Naive thymus-derived CD4-positive, alpha-beta T cell (primary cell): ENCODE data around the gene COPG1. TPM values are rescaled to one million over a fixed set of nuclear protein-coding genes. Genes with fewer than 3 reads are reported as not detected.
A peak's percentile ranks its signal among the peaks of the same experiment; 100 is the strongest.

Experiments used
- ATAC-seq: fragments of 150-1000 bp; cut with Tn5 transposase; 2 replicates; pipeline ENCODE4 v1.10.0; 2021; ENCODE audit warnings: mild to moderate bottlenecking, moderate library complexity
- CTCF ChIA-PET: fragments of 350-600 bp; sonication (Branson Sonifier 250); formaldehyde crosslinking; loops from one replicate; lab custom pipeline; 2021; ENCODE audit warnings: antibody characterized with exemption; lab: Charles Lee
- POLR2A ChIA-PET: fragments of 350-600 bp; sonication (Branson Sonifier 250); formaldehyde crosslinking; loops from one replicate; lab custom pipeline; 2021; ENCODE audit warnings: antibody characterized with exemption, inconsistent platforms; lab: Charles Lee
- DNase-seq, 9 donors: peaks; one replicate each; pipeline versions ENCODE4 v3.0.0 to v3.0.0-alpha.2; 2020 to 2022; ENCODE audit warnings: mixed read lengths in 1 of 9
- H3K27ac ChIP-seq: one replicate; pipeline ENCODE4 v1.7.0; 2013; ENCODE audit warnings: mild to moderate bottlenecking, low read depth, low read length, moderate library complexity
- H3K27me3 ChIP-seq, 2 donors: one replicate each; pipeline ENCODE4 v1.7.0; 2013; ENCODE audit warnings: low read length in 2 of 2, mild to moderate bottlenecking in 2 of 2, moderate library complexity in 2 of 2; ENCODE audit not compliant: control insufficient read depth in 2 of 2, insufficient read depth in 2 of 2
- H3K36me3 ChIP-seq, 3 experiments: 1 replicate in 2 of 3; 2 replicates in 1 of 3; pipeline ENCODE4 v1.7.0; 2013; ENCODE audit warnings: low read length in 3 of 3, mild to moderate bottlenecking in 3 of 3, moderate library complexity in 1 of 3; ENCODE audit not compliant: insufficient read depth in 3 of 3, control insufficient read depth in 2 of 3
- H3K4me1 ChIP-seq, 2 donors: one replicate each; pipeline ENCODE4 v1.7.0; 2013; ENCODE audit warnings: low read length in 2 of 2, mild to moderate bottlenecking in 2 of 2, moderate library complexity in 1 of 2; ENCODE audit not compliant: control insufficient read depth in 2 of 2, insufficient read depth in 2 of 2
- H3K4me3 ChIP-seq: 2 replicates; pipeline ENCODE4 v1.7.0; 2013; ENCODE audit warnings: mild to moderate bottlenecking, low read length
- H3K9me3 ChIP-seq, 3 experiments: 1 replicate in 2 of 3; 2 replicates in 1 of 3; pipeline ENCODE4 v1.7.0; 2013; ENCODE audit warnings: low read length in 3 of 3; ENCODE audit not compliant: control insufficient read depth in 2 of 3
- H3K27ac Mint-ChIP-seq, 9 donors: one replicate each; pipeline ENCODE4 v1.8.0; 2020 to 2022; ENCODE audit warnings: mixed read lengths in 9 of 9, mild to moderate bottlenecking in 8 of 9, moderate library complexity in 5 of 9, inconsistent platforms in 2 of 9
- H3K27me3 Mint-ChIP-seq, 5 donors: one replicate each; pipeline ENCODE4 v1.8.0; 2021 to 2022; ENCODE audit warnings: mixed read lengths in 5 of 5, mild to moderate bottlenecking in 1 of 5
- H3K36me3 Mint-ChIP-seq, 5 donors: one replicate each; pipeline ENCODE4 v1.8.0; 2020 to 2022; ENCODE audit warnings: mixed read lengths in 5 of 5, mild to moderate bottlenecking in 3 of 5, inconsistent platforms in 1 of 5
- H3K4me1 Mint-ChIP-seq, 7 donors: one replicate each; pipeline ENCODE4 v1.8.0; 2020 to 2022; ENCODE audit warnings: mixed read lengths in 7 of 7, mild to moderate bottlenecking in 3 of 7, inconsistent platforms in 1 of 7
- H3K4me3 Mint-ChIP-seq, 10 donors: one replicate each; pipeline ENCODE4 v1.8.0; 2020 to 2022; ENCODE audit warnings: mild to moderate bottlenecking in 10 of 10, mixed read lengths in 10 of 10, moderate library complexity in 6 of 10, inconsistent platforms in 2 of 10
- H3K9me3 Mint-ChIP-seq, 11 donors: one replicate each; pipeline ENCODE4 v1.8.0; 2020 to 2022; ENCODE audit warnings: mixed read lengths in 11 of 11, mild to moderate bottlenecking in 4 of 11, inconsistent platforms in 1 of 11, moderate library complexity in 1 of 11
- intact Hi-C, 2 donors: fragments of 100-400 bp; cut with micrococcal nuclease; formaldehyde crosslinking; loops; one replicate each; pipeline ENCODE4 v1.15.1; 2023
- polyA plus RNA-seq, 2 donors: library from polyadenylated mRNA; unstranded; fragments of 300-500 nt; fragmentation: Illumina TruSeq; gene quantifications; one replicate each; pipeline ENCODE4 v1.2.3, GENCODE V29; 2021
- total RNA-seq, 6 experiments: library from RNA in 5 of 6; stranded (reverse) in 5 of 6; gene quantifications; 1 replicate in 5 of 6; 2 replicates in 1 of 6; pipeline ENCODE4 v1.2.3 and lab custom pipeline; 2021 to 2026

COPG1 gene
- total and polyA plus RNA-seq, 7 experiments from 2014 or later = 57.4 to 177 (median 99.8) TPM

GRCh38 chr3:129268396-129268795, 19.0 kb downstream of the COPG1 start:
- intact Hi-C loops = no loop called here
- H3K27me3 ChIP-seq = no peaks in the 10 kb centered on the region
- no peaks in the 10 kb centered on the region for H3K4me1 ChIP-seq
- no peak for DNase-seq
- H3K4me3 ChIP-seq = no peak overlapping the region
- no peaks in the 10 kb centered on the region for H3K27me3 Mint-ChIP-seq
- H3K27ac ChIP-seq = no peak overlapping the region
- ATAC-seq = no peak
- CTCF ChIA-PET = no interaction called here
- peaks cover 0 to 10% (median 0%) of the 10 kb centered on the region in 7 donors for H3K4me1 Mint-ChIP-seq
- peaks cover 15 to 50% (median 20%) of the 10 kb centered on the region in 5 donors for H3K36me3 Mint-ChIP-seq
- no peaks in the 10 kb centered on the region for H3K9me3 ChIP-seq
- peak overlapping the region in 2 of 9 donors; percentile 33 to 42 for H3K27ac Mint-ChIP-seq
- no peaks in the 10 kb centered on the region for H3K9me3 Mint-ChIP-seq
- H3K36me3 ChIP-seq = peaks cover 31 to 97% (median 33%) of the 10 kb centered on the region in 3 experiments
- H3K4me3 Mint-ChIP-seq = no peak overlapping the region
- POLR2A ChIA-PET = interaction anchor here (1.4 kb wide), 1 partner anchor 10 kb away, joined by 4 read pairs; no protein-coding TSS in a partner anchor

- peaks cover 20 to 97% (median 30%) of the 10 kb centered on the region in 3 experiments for H3K36me3 ChIP-seq
- H3K4me1 Mint-ChIP-seq = peaks cover 0 to 5% (median 0%) of the 10 kb centered on the region in 7 donors
- intact Hi-C loops = loop anchor here in 1 of 2 donors (10.0 kb wide), 1 partner anchor 547 kb away; the partner anchor contains the start of gene RAB7A
- ATAC-seq = no peak
- H3K36me3 Mint-ChIP-seq = peaks cover 4 to 49% (median 21%) of the 10 kb centered on the region in 5 donors
- DNase-seq = no peak
- no peaks in the 10 kb centered on the region for H3K27me3 ChIP-seq
- no peaks in the 10 kb centered on the region for H3K4me1 ChIP-seq
- no peak overlapping the region for H3K4me3 Mint-ChIP-seq
- ChIA-PET POLR2A (interaction anchor here (0.9 to 2.2 kb wide), 3 partner anchors 22 to 117 kb away, joined by 3 to 11 read pairs (median 5); partner anchors contain the start of gene COPG1), CTCF (no interaction called here)
- no peaks in the 10 kb centered on the region for H3K9me3 Mint-ChIP-seq
- peak overlapping the region in 2 of 9 donors; percentile 15 to 23 for H3K27ac Mint-ChIP-seq
- no peak overlapping the region for H3K4me3 ChIP-seq
- H3K9me3 ChIP-seq = no peaks in the 10 kb centered on the region
- H3K27me3 Mint-ChIP-seq = no peaks in the 10 kb centered on the region
- H3K27ac ChIP-seq = no peak overlapping the region
Measured at GRCh38 chr3:129271674-129272073, 22.3 kb downstream of the COPG1 start.

- no peak overlapping the region for H3K4me3 Mint-ChIP-seq
- H3K36me3 Mint-ChIP-seq = peaks cover 0 to 32% (median 7%) of the 10 kb centered on the region in 5 donors
- H3K4me3 ChIP-seq = no peak overlapping the region
- intact Hi-C loops = loop anchor here in 1 of 2 donors (5.0 to 10.0 kb wide), 3 partner anchors 552 to 1224 kb away; partner anchors contain the start of genes RAB7A, RPN1 and SEC61A1
- H3K27me3 ChIP-seq = no peaks in the 10 kb centered on the region
- peaks cover 12 to 30% (median 21%) of the 10 kb centered on the region in 7 donors for H3K4me1 Mint-ChIP-seq
- ChIA-PET POLR2A (interaction anchor here (1.4 to 9.0 kb wide), 2 partner anchors 37 to 93 kb away, joined by 5 to 251 read pairs; partner anchors contain the start of gene CNBP), CTCF (no interaction called here)
- H3K27ac Mint-ChIP-seq = peak overlapping the region in 6 of 9 donors; percentile 0 to 69 (median 47)
- H3K27ac ChIP-seq = peak overlapping the region; percentile 31
- no peaks in the 10 kb centered on the region for H3K9me3 ChIP-seq
- no peak for DNase-seq
- no peaks in the 10 kb centered on the region for H3K9me3 Mint-ChIP-seq
- H3K27me3 Mint-ChIP-seq = no peaks in the 10 kb centered on the region
- H3K36me3 ChIP-seq = peaks cover 0 to 64% (median 8%) of the 10 kb centered on the region in 3 experiments
- H3K4me1 ChIP-seq = peaks cover 6 to 12% of the 10 kb centered on the region in 2 donors
- no peak for ATAC-seq
Measured at GRCh38 chr3:129276385-129276784, 27.0 kb downstream of the COPG1 start.

DNA sequence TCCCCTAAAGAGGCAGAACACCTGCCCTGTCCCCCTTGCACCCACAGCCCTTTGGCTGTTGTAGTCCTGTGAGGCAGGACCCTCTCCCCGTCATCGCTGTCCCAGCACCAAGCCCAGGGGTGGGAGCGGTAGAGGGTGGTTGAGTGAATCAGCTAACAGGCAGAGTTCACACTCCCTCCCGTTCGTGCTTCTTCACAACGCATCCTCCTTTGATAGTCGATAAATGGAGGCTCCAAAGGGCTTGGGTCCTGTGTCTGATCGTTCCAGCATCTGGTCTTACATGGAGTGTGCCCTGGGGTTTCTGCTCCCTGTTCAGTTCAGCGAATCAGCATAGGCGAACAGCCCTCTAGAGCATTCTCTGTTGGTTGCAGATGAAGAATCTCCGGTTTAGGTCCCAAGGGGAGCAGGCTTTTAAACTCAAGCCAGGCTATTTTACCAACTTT, 28.4 kb downstream of the COPG1 start:
- H3K4me3 Mint-ChIP-seq = peak overlapping the region; percentile 89 to 99 (median 92)
- POLR2A ChIA-PET = interaction anchor here (0.8 to 9.0 kb wide), 8 partner anchors 9 to 274 kb away, joined by 3 to 251 read pairs (median 4); partner anchors contain the start of genes CNBP, COPG1 and RAB43
- no peak overlapping the region for H3K4me3 ChIP-seq
- CTCF ChIA-PET = interaction anchor here (3.2 kb wide), 1 partner anchor 38 kb away, joined by 19 read pairs; a partner anchor contains a TSS
- H3K27ac Mint-ChIP-seq = peak overlapping the region; percentile 89 to 100 (median 96)
- DNase-seq (peak in 1 of 9 donors; percentile 10), ATAC-seq (no peak)
- peaks cover 0 to 29% (median 7%) of the 10 kb centered on the region in 5 donors for H3K36me3 Mint-ChIP-seq
- H3K4me1 Mint-ChIP-seq = peaks cover 21 to 45% (median 34%) of the 10 kb centered on the region in 7 donors
- H3K9me3 ChIP-seq = no peaks in the 10 kb centered on the region
- peaks cover 0 to 49% (median 8%) of the 10 kb centered on the region in 3 experiments for H3K36me3 ChIP-seq
- peaks cover 14 to 26% of the 10 kb centered on the region in 2 donors for H3K4me1 ChIP-seq
- no peaks in the 10 kb centered on the region for H3K27me3 ChIP-seq
- intact Hi-C loops = loop anchor here (1.0 to 10.0 kb wide), 14 partner anchors 29 to 1226 kb away; partner anchors contain the start of genes COPG1 (in 2 of the 2), IFT122 (in 2 of the 2), ISY1 (in 2 of the 2) and TMCC1 (in 2 of the 2)
- no peaks in the 10 kb centered on the region for H3K9me3 Mint-ChIP-seq
- no peaks in the 10 kb centered on the region for H3K27me3 Mint-ChIP-seq
- H3K27ac ChIP-seq = peak overlapping the region; percentile 99

DNA sequence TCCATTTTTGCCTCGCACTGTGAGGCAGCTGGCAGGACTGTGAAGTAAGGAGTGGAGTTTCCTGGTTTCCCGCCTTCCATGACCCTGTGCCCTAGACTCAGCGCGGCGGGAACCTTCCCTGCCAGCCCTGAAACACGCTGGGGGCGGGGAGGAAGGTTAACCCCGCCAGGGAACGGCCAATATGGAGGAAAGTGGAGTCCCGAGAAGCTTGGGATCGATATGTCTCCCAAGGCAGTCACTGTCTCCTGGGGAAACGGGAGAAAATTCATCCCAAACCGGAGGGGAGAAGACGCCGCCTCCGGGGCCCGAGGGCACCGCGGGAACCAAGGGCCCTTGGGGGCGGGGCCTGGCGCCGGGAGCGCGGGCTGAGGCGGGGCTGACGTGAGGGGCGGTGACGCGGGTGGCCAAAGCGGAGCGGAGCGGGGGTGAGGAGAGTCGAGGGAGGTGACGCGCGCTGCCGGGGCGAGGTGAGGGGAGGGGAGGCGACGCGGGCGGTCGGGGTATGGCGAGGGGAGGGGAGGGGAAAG, 29.1 kb downstream of the COPG1 start, which contains the start of gene HMCES:
HMCES (plus strand) TSS at position 432 of the 527 bp plus-strand sequence. CDS start 863 bp downstream, outside the sequence.
- peaks cover 21 to 50% (median 37%) of the 10 kb centered on the region in 7 donors for H3K4me1 Mint-ChIP-seq
- no peaks in the 10 kb centered on the region for H3K27me3 Mint-ChIP-seq
- Histone ChIP-seq H3K4me3 (peak within 1 kb of the TSS; percentile 99), H3K36me3 (peaks cover 0 to 45% (median 8%) of the 10 kb centered on the region in 3 experiments), H3K4me1 (peaks cover 14 to 29% of the 10 kb centered on the region in 2 donors), H3K9me3 (no peaks in the 10 kb centered on the region), H3K27ac (peak within 1 kb of the TSS; percentile 99), H3K27me3 (no peaks in the 10 kb centered on the region)
- peak; percentile 92 to 98 (median 95) for DNase-seq
- intact Hi-C loops = loop anchor here (1.0 to 10.0 kb wide), 14 partner anchors 29 to 1226 kb away; partner anchors contain the start of genes COPG1 (in 2 of the 2), IFT122 (in 2 of the 2), ISY1 (in 2 of the 2) and TMCC1 (in 2 of the 2)
- ChIA-PET CTCF (interaction anchor here (3.2 kb wide), 1 partner anchor 38 kb away, joined by 19 read pairs; a partner anchor contains a TSS), POLR2A (interaction anchor here (0.6 to 9.0 kb wide), 12 partner anchors 10 to 598 kb away, joined by 3 to 251 read pairs (median 5); partner anchors contain the start of genes COPG1 and RAB43)
- H3K4me3 Mint-ChIP-seq = peak within 1 kb of the TSS; percentile 95 to 99 (median 98)
- peak; percentile 98 for ATAC-seq
- peaks cover 0 to 27% (median 7%) of the 10 kb centered on the region in 5 donors for H3K36me3 Mint-ChIP-seq
- H3K9me3 Mint-ChIP-seq = no peaks in the 10 kb centered on the region
- H3K27ac Mint-ChIP-seq = peak within 1 kb of the TSS; percentile 89 to 100 (median 98)
